Measurements from ENCODE around the gene ACSBG1.

Gene ACSBG1

GRCh38 chr15:78222745-78223395 is 11.5 kb downstream of the ACSBG1 start:
- no peak for DNase-seq (ENCODE audit: low read depth)
- H3K4me3 ChIP-seq (ENCODE audit: low read length): no peak overlapping the region
- TF ChIP-seq CTCF (conservative IDR thresholded peaks at IDR 0.05; ENCODE audit: low read length): no peak

- DNase-seq (ENCODE audit: low read depth): no peak
- TF ChIP-seq CTCF (conservative IDR thresholded peaks at IDR 0.05; ENCODE audit: low read length): no peak
- no peak overlapping the region for H3K4me3 ChIP-seq (ENCODE audit: low read length)
Measured at GRCh38 chr15:78220713-78221112, 13.7 kb downstream of the ACSBG1 start.

- H3K4me3 ChIP-seq (ENCODE audit: low read length): no peak overlapping the region
Measured at GRCh38 chr15:78216276-78217104, 17.9 kb downstream of the ACSBG1 start.

GRCh38 chr15:78213956-78214355 is 20.4 kb downstream of the ACSBG1 start:
- TF ChIP-seq CTCF (conservative IDR thresholded peaks at IDR 0.05; ENCODE audit: low read length): no peak
- H3K4me3 ChIP-seq (ENCODE audit: low read length): no peak overlapping the region
- DNase-seq (ENCODE audit: low read depth): no peak

More at GRCh38 chr15:78216276-78217104, 17.9 kb downstream of the ACSBG1 start:
- no peak for TF ChIP-seq CTCF (conservative IDR thresholded peaks at IDR 0.05; ENCODE audit: low read length)
- DNase-seq (ENCODE audit: low read depth): peak; percentile 36

GRCh38 chr15:78213425-78213750 is 21.0 kb downstream of the ACSBG1 start:
- no peak for DNase-seq (ENCODE audit: low read depth)
- no peak overlapping the region for H3K4me3 ChIP-seq (ENCODE audit: low read length)
- no peak for TF ChIP-seq CTCF (conservative IDR thresholded peaks at IDR 0.05; ENCODE audit: low read length)

- no peak for TF ChIP-seq CTCF (conservative IDR thresholded peaks at IDR 0.05; ENCODE audit: low read length)
- peak; percentile 59 for DNase-seq (ENCODE audit: low read depth)
- H3K4me3 ChIP-seq (ENCODE audit: low read length): no peak overlapping the region
Measured at GRCh38 chr15:78212546-78213424, 21.6 kb downstream of the ACSBG1 start.
